ENCODE measurements around the gene WDR62.
"Not testable (repeated sequence)": the region's sequence is repeated elsewhere in the genome, so short reads cannot be mapped to it uniquely, and the experiment has no call there.

Gene WDR62

DNA sequence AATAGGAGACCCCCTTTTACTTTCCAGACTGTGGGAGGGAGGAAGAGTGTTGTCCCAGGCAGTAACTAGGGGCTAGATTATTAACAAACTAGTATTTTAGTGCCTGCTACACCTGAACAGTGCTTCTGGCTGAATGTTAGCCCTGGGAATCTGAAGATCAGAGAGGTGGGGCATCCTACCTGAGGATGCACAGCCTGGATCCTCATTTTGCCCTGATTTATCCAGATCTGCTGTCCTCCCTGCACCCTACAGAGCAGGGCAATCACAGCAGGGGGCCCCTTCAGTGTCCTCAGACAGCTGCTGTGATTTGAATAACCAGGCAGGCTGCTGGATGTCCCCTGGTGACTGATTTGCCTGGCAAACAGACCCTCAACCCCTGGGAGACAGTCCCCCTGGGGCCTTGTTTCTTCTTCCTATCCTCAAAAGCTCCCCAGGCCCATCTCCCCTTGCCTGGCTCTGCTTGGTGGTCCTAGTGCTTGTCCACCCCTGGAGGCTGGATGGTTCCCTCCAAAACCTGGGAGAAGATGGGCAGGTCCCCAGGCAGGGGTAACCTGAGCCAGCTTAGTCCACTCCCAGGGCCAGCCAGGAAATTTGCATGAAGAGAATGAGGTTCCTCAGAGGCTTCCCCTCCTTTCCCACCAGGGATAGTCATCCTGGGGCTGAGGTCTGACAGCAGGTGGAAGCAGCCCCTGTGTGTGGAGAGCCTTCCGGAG, 55.9 kb downstream of the WDR62 start, which contains the start of gene OVOL3:
OVOL3 (plus strand) TSS at position 657 of the 713 bp plus-strand sequence. CDS start 60 bp downstream, outside the sequence.
- DNase-seq (ENCODE audit: low spot score) = no peak

DNA sequence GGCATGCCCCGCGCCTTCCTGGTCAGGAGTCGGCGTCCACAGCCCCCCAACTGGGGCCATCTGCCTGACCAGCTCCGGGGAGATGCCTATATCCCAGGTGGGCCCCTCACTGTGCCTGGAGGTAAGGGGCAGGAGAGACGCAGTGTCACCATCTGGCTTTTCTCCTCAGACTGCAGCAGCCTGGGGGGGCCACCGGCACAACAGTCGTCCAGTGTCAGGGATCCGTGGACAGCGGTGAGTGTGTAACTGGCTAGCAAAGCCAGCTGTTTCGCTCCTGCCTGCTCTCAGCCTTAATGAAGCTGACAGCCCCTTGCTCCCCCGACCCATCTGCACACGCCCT, 56.5 kb downstream of the WDR62 start:
- DNase-seq (ENCODE audit: low spot score) = no peak

DNA sequence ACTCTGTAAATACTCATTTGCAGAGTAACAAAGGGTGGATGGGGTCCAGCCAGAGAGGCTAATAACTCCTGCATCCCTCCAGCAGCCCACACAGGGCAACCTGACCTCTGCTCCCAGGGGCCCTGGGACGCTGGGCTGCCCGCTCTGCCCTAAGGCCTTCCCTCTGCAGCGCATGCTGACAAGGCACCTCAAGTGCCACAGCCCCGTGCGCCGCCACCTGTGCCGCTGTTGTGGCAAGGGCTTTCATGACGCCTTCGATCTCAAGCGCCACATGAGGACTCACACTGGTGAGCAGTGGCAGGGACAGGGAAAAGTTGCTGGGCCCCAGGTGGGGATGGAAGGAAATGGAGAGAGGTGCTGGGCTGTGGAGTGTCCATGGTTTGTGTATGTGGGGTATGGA, 58.0 kb downstream of the WDR62 start:
- DNase-seq (ENCODE audit: low spot score) = no peak

DNA sequence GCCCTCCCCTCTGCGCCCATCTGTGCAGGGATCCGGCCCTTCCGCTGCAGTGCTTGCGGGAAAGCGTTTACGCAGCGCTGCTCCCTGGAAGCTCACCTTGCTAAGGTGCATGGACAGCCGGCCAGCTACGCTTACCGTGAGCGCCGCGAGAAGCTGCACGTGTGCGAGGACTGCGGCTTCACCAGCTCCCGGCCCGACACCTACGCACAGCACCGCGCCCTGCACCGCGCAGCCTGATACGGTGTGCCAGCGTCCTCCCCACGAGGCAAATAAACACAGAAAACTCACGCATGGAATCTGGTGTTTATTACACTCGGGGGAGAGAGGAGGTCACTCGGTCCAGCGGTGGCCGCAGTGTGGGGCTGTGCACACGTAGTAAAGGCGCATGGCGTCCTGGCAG, 58.7 kb downstream of the WDR62 start:
- DNase-seq (ENCODE audit: low spot score) = no peak

DNA sequence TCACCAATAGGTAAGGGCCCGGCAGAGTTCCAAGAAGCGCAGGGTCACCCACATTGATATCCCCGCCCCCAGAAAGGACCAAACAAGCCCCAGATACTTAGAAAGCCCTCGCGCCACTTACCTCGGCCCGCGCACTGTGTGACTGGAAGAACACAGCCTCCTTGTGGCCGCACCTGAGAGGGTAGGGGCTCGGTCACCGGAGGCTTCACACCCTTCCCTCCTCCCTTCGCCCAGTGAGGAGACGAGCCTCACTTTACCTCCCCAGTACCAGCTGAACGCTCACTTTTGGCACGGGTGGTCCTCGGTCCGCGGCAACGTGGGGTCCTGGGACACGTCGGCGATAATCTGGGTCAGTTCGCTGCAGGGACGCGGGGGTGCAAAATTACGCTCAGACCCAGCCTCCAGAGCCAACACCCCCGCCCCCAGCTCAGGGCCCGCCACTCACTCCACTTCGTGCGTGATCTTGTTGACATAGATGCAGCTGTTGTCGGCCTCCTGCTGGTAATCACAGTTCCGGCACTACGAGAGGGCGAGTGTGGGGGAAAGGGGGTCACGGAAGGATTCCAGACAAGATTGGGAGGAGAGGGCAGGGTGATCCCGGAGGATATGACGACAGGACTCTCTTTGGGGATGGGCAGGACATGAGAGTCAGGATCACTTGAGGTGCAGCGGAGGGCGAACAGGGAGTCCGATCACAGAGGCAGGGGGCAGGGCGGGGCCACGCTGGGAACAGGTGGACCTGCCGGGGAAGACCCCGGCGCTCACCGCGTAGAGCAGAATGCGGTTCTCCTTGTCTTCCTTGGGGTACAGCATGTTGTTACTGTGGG, 59.4 kb downstream of the WDR62 start:
- no peak for DNase-seq (ENCODE audit: low spot score)

DNA sequence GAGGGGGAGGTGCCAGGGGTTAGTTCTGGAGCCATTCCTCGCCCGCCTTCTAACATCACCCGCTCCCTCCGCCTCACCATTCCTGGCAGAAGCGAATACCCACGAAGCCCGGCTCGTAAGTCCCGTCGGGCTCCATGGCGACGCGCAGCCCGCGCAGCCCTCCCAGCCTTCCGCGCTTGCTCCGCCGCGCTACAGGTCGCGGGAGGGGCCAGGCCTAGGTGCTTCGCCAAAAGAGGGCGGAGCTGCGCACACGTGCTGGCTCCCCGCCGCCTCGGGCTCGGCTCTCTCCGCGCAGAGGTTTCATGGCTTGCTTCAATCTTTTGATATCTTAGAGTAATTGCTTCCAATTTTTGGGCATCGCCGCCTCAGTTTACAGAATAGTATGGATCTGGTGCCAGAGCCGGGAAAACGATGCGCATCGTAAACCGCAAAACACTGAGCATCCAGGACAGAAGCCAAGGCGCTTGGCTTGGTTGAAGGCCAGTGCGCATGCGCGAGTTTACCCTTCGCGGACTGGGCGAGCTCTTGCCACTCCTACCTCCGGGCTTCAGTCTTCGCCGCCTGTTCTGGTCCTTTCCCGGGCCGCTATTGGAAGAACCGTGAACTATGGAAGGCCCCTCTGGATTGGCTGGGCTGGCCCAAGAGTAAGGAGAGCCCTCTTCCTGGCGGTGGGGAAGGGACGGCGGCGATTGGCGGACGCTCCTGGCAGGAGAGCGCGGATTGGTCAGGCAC, 60.2 kb downstream of the WDR62 start, which contains the start of gene POLR2I:
POLR2I (minus strand) TSS at position 155 of the 732 bp plus-strand sequence; CDS start at position 136, 19 bp downstream.
- peak; percentile 100 for DNase-seq (ENCODE audit: low spot score)

DNA sequence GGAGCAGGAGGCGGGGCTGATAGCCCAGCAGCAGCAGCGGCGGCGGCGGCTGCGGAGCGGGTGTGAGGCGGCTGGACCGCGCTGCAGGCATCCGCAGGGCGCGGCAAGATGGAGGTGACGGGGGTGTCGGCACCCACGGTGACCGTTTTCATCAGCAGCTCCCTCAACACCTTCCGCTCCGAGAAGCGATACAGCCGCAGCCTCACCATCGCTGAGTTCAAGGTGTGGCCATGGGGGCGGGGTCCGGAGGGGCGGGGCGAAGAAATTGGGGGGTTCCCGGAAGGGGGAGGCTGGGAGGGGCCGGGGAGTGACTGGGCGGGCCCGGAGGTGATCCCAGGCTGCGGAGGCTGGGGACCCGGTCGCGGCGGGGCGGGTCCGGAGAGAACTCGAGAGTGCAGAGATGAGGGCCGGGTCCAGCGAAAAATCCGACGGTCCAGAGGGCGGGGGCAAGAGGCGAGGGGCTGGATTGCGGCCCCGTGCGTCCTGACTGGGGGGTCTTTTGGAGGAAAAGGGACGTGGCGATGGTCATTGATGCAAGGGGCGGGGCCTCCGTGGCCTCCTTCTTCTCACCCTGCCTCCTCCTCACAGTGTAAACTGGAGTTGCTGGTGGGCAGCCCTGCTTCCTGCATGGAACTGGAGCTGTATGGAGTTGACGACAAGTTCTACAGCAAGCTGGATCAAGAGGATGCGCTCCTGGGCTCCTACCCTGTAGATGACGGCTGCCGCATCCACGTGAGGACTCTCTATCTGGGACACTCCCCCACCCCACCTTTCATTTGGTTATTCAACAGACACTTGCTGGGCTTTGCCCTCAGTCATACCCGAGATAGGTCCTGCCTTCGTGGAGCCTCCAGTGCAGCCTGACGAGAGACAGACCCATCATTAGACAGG, 61.0 kb downstream of the WDR62 start, which contains the start of gene TBCB:
TBCB (plus strand) TSS at position 16 of the 891 bp plus-strand sequence; CDS start at position 109, 93 bp downstream.
- no peak for DNase-seq (ENCODE audit: low spot score)

DNA sequence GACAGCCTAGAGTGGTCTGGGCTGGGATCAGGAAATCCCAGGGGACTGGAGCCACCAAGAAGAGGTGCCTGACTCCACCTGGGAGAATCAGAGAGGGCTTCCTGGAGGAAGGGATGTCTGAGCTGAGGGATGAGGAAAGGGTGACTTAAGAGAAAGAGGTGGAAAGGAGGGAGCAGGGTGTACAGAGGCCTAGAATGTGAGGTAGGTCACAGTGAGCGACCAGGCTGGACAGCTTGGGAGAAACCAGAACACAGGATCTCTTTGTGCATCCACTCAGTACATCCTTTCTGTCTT, 61.6 kb downstream of the WDR62 start:
- DNase-seq (ENCODE audit: low spot score) = no peak

DNA sequence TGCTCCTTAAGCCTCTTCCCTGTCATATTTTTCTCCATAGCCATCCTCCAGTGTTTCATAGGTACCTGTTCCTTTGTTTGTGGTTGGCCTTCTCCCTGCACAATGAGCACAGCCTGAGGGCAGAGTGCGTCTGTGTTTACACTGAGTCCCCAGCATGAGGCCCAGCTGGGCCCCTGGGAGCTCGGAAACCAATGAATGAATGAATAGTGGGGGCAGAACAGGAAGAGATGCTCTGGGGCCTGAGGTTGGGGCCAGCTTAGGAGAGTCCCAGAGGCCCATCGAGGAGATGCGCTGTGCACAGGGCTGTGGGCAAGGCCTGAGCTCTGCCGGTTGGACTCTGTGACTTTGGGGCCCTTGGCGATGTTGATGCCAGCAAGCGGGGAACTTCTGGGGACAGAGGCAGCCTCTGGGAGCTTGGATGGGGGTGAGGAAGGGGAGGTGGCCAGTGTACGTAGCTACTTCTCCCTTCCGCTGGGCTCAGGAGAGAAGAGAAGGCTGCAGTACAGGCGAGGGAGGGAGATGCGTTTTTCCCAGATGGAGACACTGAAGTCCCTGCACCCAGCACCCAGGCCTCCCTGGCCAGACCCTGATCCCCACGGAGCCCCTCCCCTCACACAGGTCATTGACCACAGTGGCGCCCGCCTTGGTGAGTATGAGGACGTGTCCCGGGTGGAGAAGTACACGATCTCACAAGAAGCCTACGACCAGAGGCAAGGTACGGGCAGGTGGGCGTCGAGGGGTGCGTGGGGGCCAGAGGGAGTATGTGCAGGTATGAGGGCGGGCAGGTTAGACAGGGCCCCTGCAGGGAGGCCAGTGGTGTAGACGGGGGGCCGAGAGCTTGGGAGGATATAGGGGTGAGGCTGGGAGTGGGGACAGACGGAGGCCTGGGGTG, 65.6 kb downstream of the WDR62 start:
- DNase-seq (ENCODE audit: low spot score) = no peak

DNA sequence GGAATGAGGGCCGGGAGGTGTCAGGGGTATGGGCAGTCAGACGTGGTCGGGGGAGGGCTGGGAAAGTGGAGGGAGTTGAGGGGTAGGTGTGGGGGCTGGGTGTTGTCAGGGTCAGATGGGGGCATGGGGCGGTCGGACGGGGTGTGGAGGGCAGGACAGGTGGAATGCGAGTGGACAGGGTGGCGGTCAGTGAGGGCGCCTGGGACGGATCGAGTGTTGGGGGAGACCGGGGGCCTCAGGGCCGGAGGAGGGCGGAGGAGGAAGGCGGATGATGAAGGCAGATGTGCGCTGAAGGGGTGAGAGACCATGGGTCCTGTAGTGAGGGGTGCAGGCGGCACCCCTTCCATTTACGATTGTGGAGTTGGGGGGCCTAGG, 66.3 kb downstream of the WDR62 start:
- DNase-seq (ENCODE audit: low spot score) = no peak

DNA sequence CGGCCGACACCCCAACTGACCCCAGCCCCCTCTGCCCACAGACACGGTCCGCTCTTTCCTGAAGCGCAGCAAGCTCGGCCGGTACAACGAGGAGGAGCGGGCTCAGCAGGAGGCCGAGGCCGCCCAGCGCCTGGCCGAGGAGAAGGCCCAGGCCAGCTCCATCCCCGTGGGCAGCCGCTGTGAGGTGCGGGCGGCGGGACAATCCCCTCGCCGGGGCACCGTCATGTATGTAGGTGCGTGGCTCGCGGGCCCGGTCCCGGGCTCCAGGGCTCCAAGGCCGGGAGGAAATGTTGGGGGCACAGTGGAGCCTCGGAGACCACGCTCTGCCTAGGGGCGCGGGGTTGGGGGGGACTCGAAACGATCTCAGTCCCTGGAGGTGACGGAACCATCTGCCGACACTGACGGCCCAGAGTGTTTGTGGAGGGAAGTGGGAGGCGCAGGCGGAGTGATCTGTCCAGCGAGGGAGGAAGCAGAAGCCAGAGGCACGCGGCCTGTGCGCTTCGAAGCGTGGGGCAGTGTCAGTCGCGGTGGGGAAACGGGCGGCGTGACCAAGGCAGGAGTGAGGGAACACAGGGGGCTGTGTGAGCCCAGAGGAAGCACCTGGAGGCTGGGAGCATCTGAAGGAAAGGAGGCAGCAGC, 66.9 kb downstream of the WDR62 start:
- DNase-seq (ENCODE audit: low spot score) = no peak

DNA sequence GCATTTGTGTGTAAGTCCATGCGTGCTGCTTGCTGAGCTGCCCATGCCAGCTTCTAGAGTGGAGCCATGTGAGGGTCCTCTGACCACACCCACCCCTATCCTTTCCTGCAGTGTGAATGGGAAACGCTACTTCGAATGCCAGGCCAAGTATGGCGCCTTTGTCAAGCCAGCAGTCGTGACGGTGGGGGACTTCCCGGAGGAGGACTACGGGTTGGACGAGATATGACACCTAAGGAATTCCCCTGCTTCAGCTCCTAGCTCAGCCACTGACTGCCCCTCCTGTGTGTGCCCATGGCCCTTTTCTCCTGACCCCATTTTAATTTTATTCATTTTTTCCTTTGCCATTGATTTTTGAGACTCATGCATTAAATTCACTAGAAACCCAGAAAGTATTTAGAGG, 70.9 kb downstream of the WDR62 start:
- no peak for DNase-seq (ENCODE audit: low spot score)

DNA sequence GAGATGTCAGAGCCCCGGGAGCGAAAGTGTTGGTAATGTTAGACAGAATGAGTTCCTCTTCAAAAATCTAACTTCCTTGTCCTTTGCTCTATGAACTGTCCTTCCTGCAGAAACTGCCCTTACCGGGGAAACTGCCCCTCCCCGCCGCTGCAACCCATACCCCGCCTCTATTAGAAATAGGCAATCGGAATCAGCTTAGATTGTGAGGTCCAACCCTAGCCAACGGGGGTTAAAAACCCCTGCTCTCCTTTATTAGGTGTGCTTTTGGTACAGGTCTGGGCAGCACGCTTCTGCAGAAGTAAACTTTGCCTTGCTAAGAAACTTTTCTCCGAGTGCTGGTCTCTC, 73.7 kb downstream of the WDR62 start:
- DNase-seq (ENCODE audit: low spot score) = no peak

DNA sequence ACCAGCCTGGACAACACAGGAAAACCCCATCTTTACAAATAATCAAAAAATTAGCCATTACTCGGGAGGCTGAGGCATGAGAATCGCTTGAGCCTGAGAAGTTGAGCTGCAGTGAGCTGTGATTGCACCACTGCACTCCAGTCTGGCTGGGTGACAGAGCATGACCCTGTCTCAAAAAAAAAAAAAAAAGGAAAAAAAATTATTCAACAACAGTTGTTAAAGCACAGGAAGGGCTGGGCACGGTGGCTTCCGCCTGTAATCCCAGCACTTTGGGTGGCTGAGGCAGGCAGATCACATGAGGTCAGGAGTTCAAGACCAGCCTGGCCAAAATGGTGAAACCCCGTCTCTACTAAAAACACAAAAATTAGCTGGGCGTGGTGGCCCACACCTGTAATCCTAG, 76.5 kb downstream of the WDR62 start:
- not testable (repeated sequence) for DNase-seq (ENCODE audit: low spot score)

DNA sequence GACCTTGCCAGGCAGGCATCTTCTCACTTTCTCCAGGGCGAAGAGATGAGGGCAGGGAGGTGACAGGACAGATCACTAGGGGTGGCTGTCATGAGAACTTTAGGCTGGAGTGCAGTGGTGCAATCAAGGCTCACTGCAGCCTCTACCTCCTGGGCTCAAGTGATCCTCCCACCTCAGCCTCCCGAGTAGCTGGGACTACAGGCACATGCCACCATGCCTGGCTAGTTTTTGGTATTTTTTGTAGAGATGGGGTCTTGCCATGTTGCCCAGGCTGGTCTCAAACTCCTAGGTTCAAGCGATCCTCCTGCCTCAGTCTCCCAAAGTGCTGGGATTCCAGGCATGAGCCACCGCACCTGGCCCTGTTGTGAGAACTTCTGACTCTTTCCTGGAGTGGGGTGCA, 80.2 kb downstream of the WDR62 start:
- not testable (repeated sequence) for DNase-seq (ENCODE audit: low spot score)

DNA sequence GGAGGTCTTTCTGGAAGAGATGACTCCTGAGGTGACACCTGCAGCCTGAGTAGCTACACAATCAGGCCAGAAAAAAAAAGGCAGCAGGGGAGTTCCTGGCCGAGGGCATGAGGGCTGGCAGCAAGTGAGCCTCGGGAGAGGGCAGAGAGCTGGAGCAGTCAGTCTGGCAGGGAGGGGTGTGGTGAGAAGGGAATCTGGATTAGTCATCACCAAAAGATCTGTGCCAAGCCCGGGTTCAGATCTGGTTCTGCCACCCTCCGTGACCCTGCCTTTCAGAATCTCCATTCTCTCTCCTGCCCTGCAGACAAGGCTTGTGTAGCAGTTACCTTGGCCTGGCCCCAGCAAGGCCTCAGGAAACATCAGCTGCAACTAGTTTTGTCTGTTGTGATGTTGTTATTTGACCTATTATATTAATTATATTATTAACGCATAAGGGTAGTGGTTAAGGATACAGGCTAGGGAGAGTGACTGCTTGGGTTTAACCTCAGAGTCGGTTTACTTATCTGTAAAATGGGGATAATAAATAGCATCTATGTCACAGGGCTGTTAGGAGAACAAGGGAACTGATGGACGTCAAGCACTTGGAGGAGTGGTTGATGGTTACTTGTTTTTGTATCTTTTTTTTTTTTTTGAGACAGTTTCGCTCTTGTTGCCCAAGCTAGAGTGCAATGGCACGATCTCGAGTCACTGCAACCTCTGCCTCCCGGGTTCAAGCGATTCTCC, 82.4 kb downstream of the WDR62 start:
- no peak for DNase-seq (ENCODE audit: low spot score)

DNA sequence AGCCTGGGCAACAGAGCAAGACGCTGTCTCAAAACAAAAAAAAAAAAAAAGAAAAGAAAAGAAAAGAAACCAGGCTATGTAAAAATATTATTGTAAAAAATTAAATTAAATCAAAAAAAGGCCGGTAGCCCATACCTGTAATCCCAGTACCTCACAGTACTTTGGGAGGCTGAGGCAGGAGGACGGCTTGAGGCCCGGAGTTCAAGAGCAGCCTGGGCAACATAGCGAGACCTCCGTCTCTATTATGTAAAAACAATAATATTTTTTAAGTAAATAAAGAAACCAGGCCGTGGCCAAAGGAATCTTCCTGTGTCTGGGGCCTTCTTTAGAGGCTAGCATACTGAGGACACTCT, 84.4 kb downstream of the WDR62 start:
- DNase-seq (ENCODE audit: low spot score) = no peak

DNA sequence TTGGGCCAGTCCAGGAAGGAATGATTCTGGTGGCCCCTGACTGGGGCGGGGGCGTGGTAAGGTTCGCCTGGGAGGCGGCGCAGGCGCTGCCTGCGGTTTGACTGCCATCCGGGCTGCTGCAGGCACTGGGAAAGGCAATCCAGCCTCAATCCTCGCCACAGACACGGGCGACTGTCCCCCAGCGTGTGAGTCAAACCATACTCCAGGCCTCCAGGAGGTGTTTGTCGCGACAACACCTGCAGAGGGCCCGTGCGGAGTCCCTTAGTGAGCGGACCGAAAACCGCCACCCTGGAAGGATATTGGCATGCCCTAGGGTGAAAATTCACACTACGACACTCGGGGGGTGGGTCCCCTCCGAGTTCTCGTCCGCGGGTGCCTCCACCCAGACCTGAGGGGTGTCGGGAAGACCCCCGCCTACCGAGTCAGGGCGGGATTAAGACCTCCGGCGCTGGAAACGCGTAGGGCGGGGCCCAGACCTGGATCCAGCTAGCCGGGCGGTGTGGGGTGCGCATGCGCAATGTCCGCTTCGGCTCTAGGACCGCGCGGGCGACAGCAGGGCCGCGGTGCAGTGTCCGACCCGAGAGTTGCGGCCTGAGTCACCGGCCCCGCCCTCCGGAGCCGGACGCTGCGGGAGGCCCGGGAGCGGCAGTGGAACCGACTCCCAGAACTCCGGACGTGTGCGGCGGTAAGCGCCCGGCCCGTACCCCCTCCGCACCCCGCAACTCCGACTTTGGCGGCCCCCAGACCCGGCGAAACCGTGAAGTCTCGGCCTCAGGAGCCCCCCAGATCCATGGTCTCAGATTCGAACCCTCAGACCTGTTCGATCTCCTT, 85.0 kb downstream of the WDR62 start, which contains the start of gene CAPNS1:
CAPNS1 (plus strand) TSS at position 594 of the 831 bp plus-strand sequence. CDS start 946 bp downstream, outside the sequence.
- DNase-seq (ENCODE audit: low spot score) = peak; percentile 98

All from Ammon's horn (tissue), 1 donor.